Endothelial cell of umbilical vein (primary cell): Measurements from ENCODE around the gene NPY. TPM values are rescaled to one million over a fixed set of nuclear protein-coding genes. Genes with fewer than 3 reads are reported as not detected.

Experiments
- BruUV-seq: library from RNA; stranded (reverse); fragments of 400-500 nt; replicated peaks from 2 replicates; lab custom pipeline; 2021; lab: Mats Ljungman, UMichigan
- CTCF ChIA-PET: fragments of 300-600, 350-600 bp; sonication (Branson Sonifier 250); formaldehyde crosslinking; loops from one replicate; lab custom pipeline; 2021; ENCODE audit warnings: antibody characterized with exemption, inconsistent platforms; lab: Charles Lee
- POLR2A ChIA-PET: fragments of 300-600, 350-600 bp; sonication (Branson Sonifier 250); formaldehyde crosslinking; loops from one replicate; lab custom pipeline; 2021; ENCODE audit warnings: antibody characterized with exemption, inconsistent platforms; lab: Charles Lee
- DNase-seq: peaks from one replicate; pipeline ENCODE4 v3.0.0-alpha.2; 2011; ENCODE audit warnings: low read depth, low spot score
- FAIRE-seq: peaks from 2 replicates; lab custom pipeline; 2011; peaks lifted over from hg19 to GRCh38; lab: Jason Lieb, UNC
- H2AFZ ChIP-seq: 2 replicates; pipeline ENCODE4 v1.6.0; 2012; ENCODE audit warnings: low read depth, low read length, control low read depth, inconsistent platforms
- H3K27ac ChIP-seq: 2 replicates; pipeline ENCODE4 v1.5.1; 2011; ENCODE audit warnings: low read depth, mild to moderate bottlenecking, control low read depth, low read length, moderate library complexity; ENCODE audit not compliant: insufficient read depth
- H3K27me3 ChIP-seq, 2 experiments: 2 replicates each; pipeline versions ENCODE4 v1.6.0 to v1.6.1; 2011; ENCODE audit warnings: low read length in 2 of 2, mixed read lengths in 1 of 2; ENCODE audit not compliant: control insufficient read depth in 2 of 2, insufficient read depth in 2 of 2
- H3K36me3 ChIP-seq, 2 experiments: 2 replicates in 1 of 2; 3 replicates in 1 of 2; pipeline ENCODE4 v1.5.1; 2011; ENCODE audit warnings: low read length in 2 of 2, mild to moderate bottlenecking in 1 of 2, moderate library complexity in 1 of 2; ENCODE audit not compliant: control insufficient read depth in 2 of 2, insufficient read depth in 2 of 2; ENCODE audit errors: extremely low read depth in 1 of 2
- H3K4me1 ChIP-seq: 3 replicates; pipeline ENCODE4 v1.5.1; 2011; ENCODE audit warnings: mild to moderate bottlenecking, low read length; ENCODE audit not compliant: control insufficient read depth, insufficient read depth; ENCODE audit errors: extremely low read depth
- H3K4me2 ChIP-seq: 2 replicates; pipeline ENCODE4 v1.6.1; 2011; ENCODE audit warnings: low read length, control low read depth, mixed read lengths; ENCODE audit not compliant: insufficient read depth
- H3K4me3 ChIP-seq, 3 experiments: fragments of 200-600 bp in 1 of 3; sonication (generic), shearing (Covaris generic) in 1 of 3; replicated peaks in 1 of 3; 2 replicates each; pipeline ENCODE4 v1.5.1; 2011 to 2016; ENCODE audit warnings: control low read depth in 3 of 3, low read length in 3 of 3, mild to moderate bottlenecking in 2 of 3, inconsistent platforms in 1 of 3, low read depth in 1 of 3, moderate library complexity in 1 of 3; ENCODE audit not compliant: insufficient read depth in 1 of 3
- H3K79me2 ChIP-seq: 2 replicates; pipeline ENCODE4 v1.6.0; 2012; ENCODE audit warnings: low read length, inconsistent platforms; ENCODE audit not compliant: control insufficient read depth, insufficient read depth
- H3K9ac ChIP-seq: replicated peaks from 2 replicates; pipeline ENCODE3; 2011; ENCODE audit warnings: low read length, control low read depth; ENCODE audit not compliant: insufficient read depth; ENCODE audit errors: extremely low read depth
- H3K9me1 ChIP-seq: replicated peaks from 3 replicates; pipeline ENCODE4 v1.6.0; 2011; ENCODE audit warnings: mild to moderate bottlenecking, low read length; ENCODE audit not compliant: control insufficient read depth, insufficient read depth; ENCODE audit errors: extremely low read depth
- H3K9me3 ChIP-seq: replicated peaks from 2 replicates; pipeline ENCODE4 v1.5.1; 2012; ENCODE audit warnings: low read length, inconsistent platforms; ENCODE audit not compliant: control insufficient read depth, insufficient read depth
- H4K20me1 ChIP-seq: replicated peaks from 2 replicates; pipeline ENCODE3; 2011; ENCODE audit warnings: mild to moderate bottlenecking, low read length; ENCODE audit not compliant: control insufficient read depth, insufficient read depth; ENCODE audit errors: extremely low read depth
- CTCF ChIP-seq, 2 donors: IDR thresholded peaks; 1 replicate in 1 of 2; 2 replicates in 1 of 2; pipeline ENCODE4 v1.5.1; 2011; ENCODE audit warnings: low read length in 2 of 2, mild to moderate bottlenecking in 2 of 2, moderate library complexity in 2 of 2, control low read depth in 1 of 2, inconsistent platforms in 1 of 2, low read depth in 1 of 2; ENCODE audit not compliant: insufficient read depth in 1 of 2; ENCODE audit errors: extremely low read depth in 1 of 2
- EZH2 ChIP-seq: IDR thresholded peaks from 2 replicates; pipeline ENCODE4 v1.6.1; 2012; ENCODE audit warnings: borderline replicate concordance, low read depth, mild to moderate bottlenecking, moderate library complexity, low read length, inconsistent platforms; ENCODE audit not compliant: severe bottlenecking
- FOS ChIP-seq: IDR thresholded peaks from 2 replicates; pipeline ENCODE4 v1.6.1; 2011; ENCODE audit warnings: mild to moderate bottlenecking, low read length, moderate library complexity, borderline replicate concordance; ENCODE audit not compliant: insufficient read depth
- GATA2 ChIP-seq: IDR thresholded peaks from 2 replicates; pipeline ENCODE4 v1.7.0; 2011; ENCODE audit warnings: low read depth, mild to moderate bottlenecking, moderate library complexity, mixed read lengths, low read length; ENCODE audit not compliant: insufficient read length, insufficient read depth
- JUN ChIP-seq: IDR thresholded peaks from 2 replicates; pipeline ENCODE4 v1.6.1; 2011; ENCODE audit warnings: borderline replicate concordance, low read depth; ENCODE audit not compliant: insufficient read length, insufficient read depth
- MYC ChIP-seq: IDR thresholded peaks from one replicate; pipeline ENCODE4 v1.6.1; 2011; ENCODE audit warnings: mild to moderate bottlenecking, low read depth, low read length
- POLR2A ChIP-seq: IDR thresholded peaks from 2 replicates; pipeline ENCODE4 v1.6.1; 2012; ENCODE audit warnings: low read depth, mild to moderate bottlenecking, control low read depth, low read length
- POLR2AphosphoS5 ChIP-seq: IDR thresholded peaks from 2 replicates; pipeline ENCODE4 v1.6.1; 2012; ENCODE audit warnings: low read depth, mild to moderate bottlenecking, control low read depth, low read length, moderate library complexity; ENCODE audit not compliant: insufficient read depth
- dilution Hi-C: fragments of 300-500 bp; cut with MboI; formaldehyde crosslinking; loops from one replicate; pipeline ENCODE4 v1.15.0; 2019; ENCODE audit warnings: low sequenced_read_pairs; ENCODE audit not compliant: extremely low pct_ligation_motif_present
- intact Hi-C: fragments of 100-400 bp; cut with micrococcal nuclease; formaldehyde crosslinking; loops from one replicate; pipeline ENCODE4 v1.10.0; 2022
- polyA plus RNA-seq, 4 experiments: library from polyadenylated mRNA; depleted of rRNA in 3 of 4; stranded (reverse) in 3 of 4; unstranded in 1 of 4; fragments of >200 nt; gene quantifications; 2 replicates each; pipeline versions ENCODE4 v1.2.1 to v1.2.3, GENCODE V29; 2011 to 2012; ENCODE audit warnings: missing spikeins in 1 of 4
- total RNA-seq: library from RNA; stranded (reverse); gene quantifications from 2 replicates; pipeline ENCODE4 v1.2.3, GENCODE V29; 2021
- TF ChIP-seq, protein P1 (sequence below): IDR thresholded peaks from 2 replicates; pipeline ENCODE4 v1.6.1; 2011; ENCODE audit not compliant: insufficient read depth, insufficient read length

Gene NPY
- total and polyA plus RNA-seq, 2 donors (not counting 3 experiments of a cell fraction or from before 2014, with no cell fraction given) = not detected

DNA sequence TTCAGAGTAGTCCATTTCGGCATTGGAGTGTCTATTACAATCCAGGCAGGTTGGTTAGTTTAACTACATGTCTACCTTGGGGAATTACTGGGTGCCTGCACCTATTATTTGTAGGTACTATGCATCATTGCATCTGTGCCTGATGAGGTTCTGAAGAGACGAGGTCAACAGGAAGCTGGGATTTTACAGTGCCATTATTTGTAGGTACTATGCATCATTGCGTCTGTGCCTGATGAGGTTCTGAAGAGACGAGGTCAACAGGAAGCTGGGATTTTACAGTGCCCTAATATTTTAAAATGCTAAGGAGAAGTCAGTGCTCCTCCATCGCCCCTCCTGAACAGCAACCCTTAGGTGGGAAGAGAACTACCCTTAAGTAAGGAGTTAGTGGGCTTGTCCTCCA, 41.7 kb downstream of the NPY start:
- FAIRE-seq = no peak
- no peaks in the 10 kb centered on the region for H3K36me3 ChIP-seq
- no TSS peak for BruUV-seq
- dilution Hi-C loops = no loop called here
- TF ChIP-seq EZH2 (no peak), FOS (no peak), POLR2A (no peak), JUN (no peak), GATA2 (no peak), MYC (no peak), CTCF (IDR thresholded peaks at IDR 0.05; ENCODE audit: extremely low read depth in 1 of 2, insufficient read depth in 1 of 2, low read depth in 1 of 2, low read length in 2 of 2) (no peak), POLR2AphosphoS5 (no peak)
- TF ChIP-seq, protein P1, sequence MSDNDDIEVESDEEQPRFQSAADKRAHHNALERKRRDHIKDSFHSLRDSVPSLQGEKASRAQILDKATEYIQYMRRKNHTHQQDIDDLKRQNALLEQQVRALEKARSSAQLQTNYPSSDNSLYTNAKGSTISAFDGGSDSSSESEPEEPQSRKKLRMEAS = no peak
- no peak overlapping the region for H3K4me2 ChIP-seq
- H3K9me3 ChIP-seq = no peaks in the 10 kb centered on the region
- ChIA-PET CTCF (no interaction called here), POLR2A (no interaction called here)
- no peak overlapping the region for H3K4me3 ChIP-seq
- no peaks in the 10 kb centered on the region for H4K20me1 ChIP-seq
- no peak overlapping the region for H3K9ac ChIP-seq
- H2AFZ ChIP-seq = no peak overlapping the region
- H3K79me2 ChIP-seq = no peaks in the 10 kb centered on the region
- intact Hi-C loops = no loop called here
- H3K27me3 ChIP-seq = no peaks in the 10 kb centered on the region
- no peak for DNase-seq
- no peaks in the 10 kb centered on the region for H3K9me1 ChIP-seq
- H3K27ac ChIP-seq = no peak overlapping the region
- no peaks in the 10 kb centered on the region for H3K4me1 ChIP-seq
